Measurements from ENCODE around the gene PLXNA4.

DNA sequence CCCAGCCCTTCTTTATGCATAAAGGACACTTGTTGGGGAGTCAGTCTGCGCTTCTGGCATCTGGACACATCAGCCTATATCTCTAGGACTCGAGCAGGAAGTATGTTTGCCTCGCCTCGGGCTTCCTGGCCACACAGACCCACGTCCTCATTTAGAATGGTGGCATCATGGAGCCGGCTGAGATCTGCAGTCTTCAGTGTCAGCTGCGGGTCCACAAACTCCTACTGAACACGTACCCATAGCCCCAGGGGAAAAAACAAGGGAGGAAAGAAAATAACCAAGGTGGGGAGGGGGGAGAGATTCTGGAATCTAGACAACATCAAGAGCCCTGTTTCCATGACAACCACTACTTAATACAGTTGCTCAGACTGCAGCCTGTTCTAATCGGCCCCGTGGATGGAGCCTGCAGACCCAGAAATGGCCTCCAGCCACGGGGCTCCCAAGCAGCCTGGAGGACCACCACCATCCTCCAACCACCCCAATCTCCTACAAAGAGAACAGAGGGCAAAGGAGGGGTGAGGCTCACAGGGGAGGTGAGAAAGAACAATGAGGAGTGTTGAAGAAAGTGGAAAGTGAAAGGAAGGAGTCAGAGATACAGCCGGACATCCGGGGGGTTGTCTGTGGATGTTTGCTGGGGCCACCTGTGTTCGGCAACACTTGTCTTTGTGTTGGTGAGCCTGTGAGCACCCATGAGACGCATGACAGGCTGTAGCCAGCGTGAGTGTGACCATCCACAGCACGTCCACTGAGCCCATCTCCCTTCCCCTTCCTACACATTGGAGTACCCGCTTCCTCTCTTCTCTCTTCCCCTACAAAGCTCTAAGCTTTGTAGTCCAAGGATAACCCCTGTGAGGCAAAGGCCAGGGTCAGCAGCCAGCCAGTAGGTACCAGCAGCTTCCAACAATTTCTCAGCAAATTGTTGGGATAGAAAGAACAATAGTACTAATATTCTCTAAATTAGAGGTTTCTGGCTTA lies 141.0 kb downstream of the PLXNA4 start:
- TF ChIP-seq POLR2A (IDR thresholded peaks at IDR 0.05) (no peak), POLR2AphosphoS5 (IDR thresholded peaks at IDR 0.05) (no peak), EP300 (IDR thresholded peaks at IDR 0.05; ENCODE audit: low read depth) (no peak)
- TF ChIP-seq, protein P1, sequence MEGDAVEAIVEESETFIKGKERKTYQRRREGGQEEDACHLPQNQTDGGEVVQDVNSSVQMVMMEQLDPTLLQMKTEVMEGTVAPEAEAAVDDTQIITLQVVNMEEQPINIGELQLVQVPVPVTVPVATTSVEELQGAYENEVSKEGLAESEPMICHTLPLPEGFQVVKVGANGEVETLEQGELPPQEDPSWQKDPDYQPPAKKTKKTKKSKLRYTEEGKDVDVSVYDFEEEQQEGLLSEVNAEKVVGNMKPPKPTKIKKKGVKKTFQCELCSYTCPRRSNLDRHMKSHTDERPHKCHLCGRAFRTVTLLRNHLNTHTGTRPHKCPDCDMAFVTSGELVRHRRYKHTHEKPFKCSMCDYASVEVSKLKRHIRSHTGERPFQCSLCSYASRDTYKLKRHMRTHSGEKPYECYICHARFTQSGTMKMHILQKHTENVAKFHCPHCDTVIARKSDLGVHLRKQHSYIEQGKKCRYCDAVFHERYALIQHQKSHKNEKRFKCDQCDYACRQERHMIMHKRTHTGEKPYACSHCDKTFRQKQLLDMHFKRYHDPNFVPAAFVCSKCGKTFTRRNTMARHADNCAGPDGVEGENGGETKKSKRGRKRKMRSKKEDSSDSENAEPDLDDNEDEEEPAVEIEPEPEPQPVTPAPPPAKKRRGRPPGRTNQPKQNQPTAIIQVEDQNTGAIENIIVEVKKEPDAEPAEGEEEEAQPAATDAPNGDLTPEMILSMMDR (IDR thresholded peaks at IDR 0.05), result no peak
